GM12891 (cell line): ENCODE measurements around the gene STXBP6.

Experiments used
- PAX5 ChIP-seq: IDR thresholded peaks from 2 replicates; pipeline ENCODE4 v1.6.1; 2011; ENCODE audit warnings: low read length, moderate library complexity, mild to moderate bottlenecking; ENCODE audit not compliant: insufficient read depth, severe bottlenecking
- POLR2A ChIP-seq: IDR thresholded peaks from 2 replicates; pipeline ENCODE4 v1.6.1; 2011; ENCODE audit warnings: low read depth, low read length, control low read depth
- POLR2AphosphoS5 ChIP-seq: IDR thresholded peaks from 2 replicates; pipeline ENCODE4 v1.6.1; 2011; ENCODE audit warnings: low read depth, low read length, control low read depth

- TF ChIP-seq PAX5 (no peak), POLR2A (no peak), POLR2AphosphoS5 (no peak)
These were observed 40.3 kb upstream of the STXBP6 start for GRCh38 chr14:25090256-25090655.
